DMS153 treated with DMSO at 0.1 percent for 48 hours (cell line): ENCODE data around the gene EIF1B.
A peak's percentile ranks its signal among the peaks of the same experiment; 100 is the strongest.

Source experiments
- DNase-seq: peaks from one replicate; lab custom pipeline; 2025; ENCODE audit not compliant: unreplicated experiment; lab: John Stamatoyannopoulos, UW

EIF1B gene

GRCh38 chr3:40308725-40309417 is 636 bp upstream of the EIF1B start:
- no peak for DNase-seq

- DNase-seq: no peak
Measured at GRCh38 chr3:40309925-40310695, 603 bp downstream of the EIF1B start.

- DNase-seq: no peak
Measured at GRCh38 chr3:40310705-40311104, 1.2 kb downstream of the EIF1B start.

GRCh38 chr3:40312661-40313226 is 3.2 kb downstream of the EIF1B start:
- DNase-seq: no peak

GRCh38 chr3:40313975-40314860 is 4.7 kb downstream of the EIF1B start:
- DNase-seq: no peak

- peak; percentile 8 for DNase-seq
Measured at GRCh38 chr3:40317061-40317855, 7.8 kb downstream of the EIF1B start.

- DNase-seq: no peak
Measured at GRCh38 chr3:40321818-40322217, 12.3 kb downstream of the EIF1B start.

GRCh38 chr3:40323946-40324345 is 14.4 kb downstream of the EIF1B start:
- DNase-seq: no peak

GRCh38 chr3:40324621-40325020 is 15.1 kb downstream of the EIF1B start:
- DNase-seq: no peak

GRCh38 chr3:40325465-40325864 is 16.0 kb downstream of the EIF1B start:
- no peak for DNase-seq

- DNase-seq: no peak
Measured at GRCh38 chr3:40328374-40328773, 18.9 kb downstream of the EIF1B start.

- no peak for DNase-seq
Measured at GRCh38 chr3:40329071-40329470, 19.6 kb downstream of the EIF1B start.

- DNase-seq: no peak
Measured at GRCh38 chr3:40332684-40333083, 23.2 kb downstream of the EIF1B start.

- DNase-seq: no peak
Measured at GRCh38 chr3:40333416-40333815, 23.9 kb downstream of the EIF1B start.

- no peak for DNase-seq
Measured at GRCh38 chr3:40333852-40334251, 24.3 kb downstream of the EIF1B start.

- DNase-seq: no peak
Measured at GRCh38 chr3:40336101-40336500, 26.6 kb downstream of the EIF1B start.

GRCh38 chr3:40336511-40337135 is 27.1 kb downstream of the EIF1B start:
- no peak for DNase-seq

- no peak for DNase-seq
Measured at GRCh38 chr3:40337136-40338108, 27.9 kb downstream of the EIF1B start.

GRCh38 chr3:40339871-40340270 is 30.4 kb downstream of the EIF1B start:
- no peak for DNase-seq
